Spleen (tissue), 11 donors: ENCODE data around the gene MKNK1. TPM values are rescaled to one million over a fixed set of nuclear protein-coding genes. Genes with fewer than 3 reads are reported as not detected.

Source experiments
- DNase-seq: peaks from one replicate; pipeline ENCODE4 v3.0.0-alpha.2; 2020
- H3K27ac ChIP-seq, 8 donors: fragments of 200-600 bp; sonication (generic) in 7 of 8; 1 replicate in 4 of 8; 2 replicates in 4 of 8; pipeline versions ENCODE4 v1.5.0 to v1.8.0; 2016 to 2021; ENCODE audit warnings: inconsistent platforms in 4 of 8, mild to moderate bottlenecking in 4 of 8, moderate library complexity in 1 of 8
- H3K27me3 ChIP-seq, 7 donors: fragments of 200-600 bp; sonication (generic) in 6 of 7; replicated peaks in 1 of 7; 1 replicate in 4 of 7; 2 replicates in 3 of 7; pipeline versions ENCODE4 v1.5.0 to v1.8.0; 2016 to 2021; ENCODE audit warnings: inconsistent platforms in 3 of 7, mild to moderate bottlenecking in 1 of 7
- H3K36me3 ChIP-seq, 6 donors: fragments of 200-600 bp; sonication (generic) in 5 of 6; 1 replicate in 4 of 6; 2 replicates in 2 of 6; pipeline versions ENCODE4 v1.5.0 to v1.8.0; 2016 to 2021; ENCODE audit warnings: inconsistent platforms in 2 of 6
- H3K4me1 ChIP-seq, 6 donors: fragments of 200-600 bp; sonication (generic) in 5 of 6; 1 replicate in 3 of 6; 2 replicates in 3 of 6; pipeline versions ENCODE4 v1.5.0 to v1.8.0; 2016 to 2021; ENCODE audit warnings: inconsistent platforms in 3 of 6
- H3K4me3 ChIP-seq, 8 donors: fragments of 200-600 bp; sonication (generic) in 7 of 8; 1 replicate in 4 of 8; 2 replicates in 4 of 8; pipeline versions ENCODE4 v1.5.0 to v1.8.0; 2016 to 2021; ENCODE audit warnings: inconsistent platforms in 4 of 8, mild to moderate bottlenecking in 4 of 8, moderate library complexity in 2 of 8
- H3K9me3 ChIP-seq, 8 donors: fragments of 200-600 bp; sonication (generic) in 7 of 8; 1 replicate in 4 of 8; 2 replicates in 4 of 8; pipeline versions ENCODE4 v1.5.0 to v1.8.0; 2016 to 2021; ENCODE audit warnings: inconsistent platforms in 4 of 8
- CTCF ChIP-seq, 11 experiments: fragments of 200-600 bp in 7 of 11; fragments of 450-650 bp in 4 of 11; sonication (generic) in 4 of 11; IDR thresholded peaks in 8 of 11; conservative IDR thresholded peaks in 3 of 11; 1 replicate in 7 of 11; 2 replicates in 4 of 11; pipeline versions ENCODE4 v1.4.0 to v1.8.0; 2016 to 2021; ENCODE audit warnings: antibody characterized with exemption in 11 of 11, inconsistent platforms in 4 of 11, mild to moderate bottlenecking in 1 of 11
- POLR2A ChIP-seq, 3 donors: fragments of 450-650 bp; IDR thresholded peaks; one replicate each; pipeline ENCODE4 v1.5.1; 2017; ENCODE audit warnings: antibody characterized with exemption in 3 of 3, mild to moderate bottlenecking in 1 of 3
- POLR2AphosphoS5 ChIP-seq, 3 donors: sonication (generic); formaldehyde crosslinking; IDR thresholded peaks; one replicate each; pipeline ENCODE4 v1.5.1; 2017; ENCODE audit warnings: antibody characterized with exemption in 3 of 3
- WGBS, 5 donors: extraction: QIAGEN DNeasy Blood & Tissue Kit in 3 of 5; methylation state at CpG; one replicate each; pipeline versions ENCODE4 v1.1.5 to v1.1.7; 2013 to 2018; 5-methylcytosine and 5-hydroxymethylcytosine counted together
- intact Hi-C: fragments of 100-400 bp; cut with DNase I; formaldehyde crosslinking; loops from one replicate; pipeline ENCODE4 v1.15.0; 2023; ENCODE audit warnings: low total_unique reads
- polyA plus RNA-seq, 3 donors: library from polyadenylated mRNA; stranded (reverse); fragments of 200-250 nt; gene quantifications; one replicate each; pipeline ENCODE4 v1.2.1, GENCODE V29; 2013
- total RNA-seq, 7 donors: library from RNA; depleted of rRNA in 3 of 7; stranded (reverse); fragments of >200 nt in 3 of 7; fragmentation: NEBNext Ultra II Directional in 4 of 7; extraction: Animal tissue kit (Norgen Biotek cat#: 25700) in 4 of 7; gene quantifications; one replicate each; pipeline versions ENCODE4 v1.1.0 to v1.2.1, GENCODE V29; 2016 to 2021
- donor health status: healthy with polysubstance abuse.
- donor health status: DM: no; HTN: no; CAD: no; lungs with moderate emphysema.
- donor health status: DM: no; HTN: no; CAD: no.
- donor health status: Bipolar disorder and iron deficiency.
- donor health status: healthy.
- donor health status: DM: no; HTN: no; CAD: no.
- donor health status: DM: yes; HTN: yes; CAD: no.

The MKNK1 gene
- total and polyA plus RNA-seq, 10 donors, result 19.2 to 169 (median 91.1) TPM

- intact Hi-C loops, result no loop called here
- no peak for TF ChIP-seq POLR2AphosphoS5 (IDR thresholded peaks at IDR 0.05)
- TF ChIP-seq CTCF (IDR thresholded peaks at IDR 0.05 in 8 of 11, conservative IDR thresholded peaks at IDR 0.05 in 3 of 11), result no peak
- no peak for TF ChIP-seq POLR2A (IDR thresholded peaks at IDR 0.05)
- H3K27me3 ChIP-seq, result peaks cover 0 to 61% (median 3%) of the 10 kb centered on the region in 7 donors
- DNase-seq, result peak; percentile 44
- WGBS, 5 donors, result 75 to 83% (median 76%) methylated on average over 13 of the region's 13 CpGs
- peaks cover 0 to 14% (median 0%) of the 10 kb centered on the region in 6 donors for H3K4me1 ChIP-seq
- no peaks in the 10 kb centered on the region for H3K36me3 ChIP-seq
- H3K9me3 ChIP-seq, result no peaks in the 10 kb centered on the region
- H3K4me3 ChIP-seq, result no peak overlapping the region
- H3K27ac ChIP-seq, result no peak overlapping the region
These were observed 81.1 kb downstream of the MKNK1 start for GRCh38 chr1:46522969-46523320.

DNA sequence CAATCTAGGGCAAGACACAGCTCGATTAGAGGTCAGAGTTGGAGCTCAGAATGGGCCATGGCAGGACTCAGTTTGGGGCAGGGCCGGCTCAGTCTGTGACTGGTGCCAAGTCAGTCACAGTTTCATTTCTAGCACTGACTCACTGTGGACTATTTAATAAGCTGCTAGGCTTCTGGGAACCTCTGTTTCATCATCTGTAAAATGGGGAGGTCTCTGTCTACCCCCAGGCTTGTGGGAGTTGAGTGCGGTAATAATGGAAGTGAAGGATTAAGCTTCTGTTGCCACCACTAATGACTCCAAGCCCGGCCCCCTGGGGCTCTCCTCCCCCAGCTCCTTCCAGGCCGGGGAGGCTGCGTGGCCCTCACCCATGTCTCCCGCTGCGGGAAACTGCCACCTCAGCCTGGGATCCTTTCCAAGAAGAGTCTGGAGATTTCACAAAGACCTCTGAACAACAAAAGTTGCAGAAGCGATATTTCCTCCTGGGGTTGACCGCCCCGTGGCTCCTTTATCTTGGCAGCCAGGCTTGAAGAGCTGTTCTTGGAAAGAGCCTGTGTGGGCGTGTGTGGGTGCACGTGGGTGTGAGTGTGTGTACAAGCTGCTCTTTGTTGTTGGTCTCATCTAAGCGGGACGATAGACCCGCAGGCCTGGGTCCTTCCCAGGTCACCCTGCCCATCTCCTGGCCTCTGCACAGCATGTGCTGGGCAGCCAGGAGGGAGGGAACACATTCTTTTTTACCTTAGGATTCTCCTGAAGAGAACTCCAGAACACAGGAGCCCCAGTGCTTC is 81.7 kb downstream of the MKNK1 start:
- Histone ChIP-seq H3K4me1 (peaks cover 0 to 13% (median 0%) of the 10 kb centered on the region in 6 donors), H3K36me3 (no peaks in the 10 kb centered on the region), H3K27ac (no peak overlapping the region), H3K27me3 (peaks cover 0 to 63% (median 6%) of the 10 kb centered on the region in 7 donors), H3K4me3 (no peak overlapping the region), H3K9me3 (no peaks in the 10 kb centered on the region)
- WGBS, 5 donors, result 18 to 48% (median 23%) methylated on average over 16 of the region's 16 CpGs
- intact Hi-C loops, result no loop called here
- no peak for TF ChIP-seq POLR2AphosphoS5 (IDR thresholded peaks at IDR 0.05)
- peak; percentile 51 for DNase-seq

DNA sequence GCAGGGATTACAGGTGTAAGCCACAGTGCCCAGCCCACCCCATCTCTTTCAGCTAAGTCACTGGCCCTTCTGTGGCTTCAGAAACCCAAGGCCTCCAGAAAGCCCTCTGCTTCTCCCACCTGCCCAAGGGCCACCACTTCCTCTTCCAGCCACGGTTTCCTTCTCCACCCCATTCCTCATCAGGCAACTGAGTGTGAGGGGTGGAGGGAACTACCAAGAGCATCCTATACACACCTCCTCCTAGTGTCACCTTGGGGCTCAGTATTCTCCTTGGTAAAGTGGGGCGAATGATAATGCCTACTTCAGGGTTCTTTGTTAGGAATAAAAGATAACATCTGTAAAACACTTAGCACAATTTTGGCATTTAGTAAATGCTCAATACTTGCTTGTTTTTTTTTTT is 82.7 kb downstream of the MKNK1 start:
- no peak for DNase-seq
- intact Hi-C loops, result no loop called here

DNA sequence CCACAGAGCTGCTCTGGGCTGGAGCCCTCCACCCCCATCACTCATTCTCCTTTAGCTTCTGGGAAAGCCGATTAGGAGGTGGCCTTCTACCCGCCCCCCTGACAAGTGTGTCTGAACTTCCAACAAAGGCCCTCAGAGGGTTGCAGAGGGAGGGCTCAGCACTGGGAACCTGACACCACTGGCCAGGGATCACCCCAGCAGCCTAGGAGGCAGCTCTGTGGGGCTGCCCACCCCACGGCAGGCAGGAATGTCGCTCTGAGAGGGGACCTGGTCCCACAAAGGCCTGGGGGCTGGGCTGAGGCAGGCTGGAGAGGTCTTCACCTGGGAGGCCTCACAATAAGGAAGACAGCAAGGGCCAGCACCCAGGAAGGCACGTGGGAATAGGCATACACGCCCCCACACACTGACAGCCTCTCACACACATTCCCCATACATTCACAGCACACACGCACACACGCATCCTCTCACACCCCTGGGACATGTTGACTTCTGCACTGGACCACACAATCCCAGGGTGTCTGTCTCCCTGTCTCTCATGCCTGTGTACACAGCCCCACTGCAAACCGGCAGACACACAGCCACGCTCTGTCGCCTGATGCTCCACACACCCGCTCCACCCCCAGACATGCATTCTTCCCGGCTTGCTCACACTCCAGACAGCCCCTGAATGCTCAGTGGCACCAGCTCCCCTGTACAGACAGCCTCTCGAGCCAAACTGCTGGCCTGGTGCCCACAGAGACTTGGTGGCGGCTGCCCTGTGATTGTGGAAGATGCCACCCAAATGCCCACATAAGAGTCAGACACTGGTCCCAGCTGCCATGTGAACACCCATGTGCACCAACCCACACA is 83.8 kb downstream of the MKNK1 start:
- no peak for TF ChIP-seq CTCF (IDR thresholded peaks at IDR 0.05 in 8 of 11, conservative IDR thresholded peaks at IDR 0.05 in 3 of 11)
- no peak for TF ChIP-seq POLR2A (IDR thresholded peaks at IDR 0.05)
- TF ChIP-seq POLR2AphosphoS5 (IDR thresholded peaks at IDR 0.05), result no peak
- H3K36me3 ChIP-seq, result no peaks in the 10 kb centered on the region
- H3K27me3 ChIP-seq, result peaks cover 0 to 55% (median 8%) of the 10 kb centered on the region in 7 donors
- H3K9me3 ChIP-seq, result no peaks in the 10 kb centered on the region
- WGBS, 5 donors, result 67 to 85% (median 75%) methylated on average over 13 to 15 of the region's 15 CpGs
- peaks cover 0 to 13% (median 0%) of the 10 kb centered on the region in 6 donors for H3K4me1 ChIP-seq
- DNase-seq, result peak; percentile 56
- no peak overlapping the region for H3K4me3 ChIP-seq
- intact Hi-C loops, result no loop called here
- H3K27ac ChIP-seq, result no peak overlapping the region

More for the DNA sequence above, 82.7 kb downstream of the MKNK1 start:
- no peaks in the 10 kb centered on the region for H3K9me3 ChIP-seq
- H3K4me3 ChIP-seq, result no peak overlapping the region
- H3K4me1 ChIP-seq, result peaks cover 0 to 13% (median 0%) of the 10 kb centered on the region in 6 donors
- H3K27me3 ChIP-seq, result peaks cover 0 to 63% (median 11%) of the 10 kb centered on the region in 7 donors
- TF ChIP-seq POLR2A (IDR thresholded peaks at IDR 0.05) (no peak), POLR2AphosphoS5 (IDR thresholded peaks at IDR 0.05) (no peak)
- H3K27ac ChIP-seq, result no peak overlapping the region
- 48 to 59% (median 53%) methylated on average over 2 of the region's 2 CpGs for WGBS, 5 donors
- H3K36me3 ChIP-seq, result no peaks in the 10 kb centered on the region

GRCh38 chr1:46519209-46519608 is 84.9 kb downstream of the MKNK1 start:
- Histone ChIP-seq H3K4me1 (peaks cover 0 to 13% (median 0%) of the 10 kb centered on the region in 6 donors), H3K27me3 (peaks cover 0 to 54% (median 8%) of the 10 kb centered on the region in 7 donors), H3K27ac (no peak overlapping the region), H3K36me3 (no peaks in the 10 kb centered on the region), H3K4me3 (no peak overlapping the region), H3K9me3 (no peaks in the 10 kb centered on the region)
- intact Hi-C loops, result no loop called here
- DNase-seq, result peak; percentile 31
- TF ChIP-seq POLR2AphosphoS5 (IDR thresholded peaks at IDR 0.05), result no peak
- no peak for TF ChIP-seq CTCF (IDR thresholded peaks at IDR 0.05 in 8 of 11, conservative IDR thresholded peaks at IDR 0.05 in 3 of 11)
- TF ChIP-seq POLR2A (IDR thresholded peaks at IDR 0.05), result no peak
- 56 to 79% (median 64%) methylated on average over 4 of the region's 4 CpGs for WGBS, 5 donors
